Fibroblast of the conjunctiva (primary cell): ENCODE measurements around the gene PGBD1.
"Not testable (repeated sequence)": the region's sequence is repeated elsewhere in the genome, so short reads cannot be mapped to it uniquely, and the experiment has no call there.

Experiments
- DNase-seq: peaks from one replicate; pipeline ENCODE4 v3.0.0-alpha.2; 2010; ENCODE audit warnings: low read depth

The PGBD1 gene

DNA sequence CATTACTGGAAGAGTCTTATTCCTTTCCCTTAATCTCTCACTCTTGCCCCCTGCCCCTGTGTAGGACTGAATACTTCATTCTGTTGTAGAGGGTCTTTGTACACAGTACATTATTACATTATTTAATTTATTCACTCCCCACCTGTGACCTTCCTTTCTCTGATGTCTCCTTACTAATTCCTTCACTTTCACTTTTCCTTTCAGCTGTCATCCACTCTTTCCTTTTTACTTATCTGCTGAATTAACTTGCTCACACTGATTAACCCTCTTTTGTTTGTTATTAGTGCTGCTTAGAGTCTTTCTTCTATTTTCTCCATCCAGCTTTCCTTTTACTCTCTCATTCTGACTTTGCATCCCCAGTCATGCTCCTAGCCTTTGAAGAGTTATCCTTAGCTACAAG lies 6.5 kb upstream of the PGBD1 start:
- no peak for DNase-seq

DNA sequence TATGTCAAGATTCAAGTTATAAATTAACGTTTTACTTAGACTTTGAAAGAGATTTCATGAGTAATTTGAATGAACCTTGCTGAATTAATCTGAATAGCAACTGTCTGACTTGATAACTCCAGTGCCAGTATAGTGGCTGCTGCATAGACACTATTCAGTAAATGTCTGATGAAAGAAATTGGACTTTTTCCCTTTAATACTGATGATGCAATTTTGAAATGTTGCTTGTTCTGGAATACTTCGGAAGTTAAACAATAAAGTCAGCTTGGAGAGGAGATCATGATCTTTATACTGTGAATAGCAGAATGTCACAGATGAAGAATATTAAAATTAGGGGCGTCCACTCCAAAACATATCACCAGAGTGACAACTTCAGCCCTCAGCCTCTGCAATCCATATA lies 3.6 kb upstream of the PGBD1 start:
- DNase-seq: no peak

DNA sequence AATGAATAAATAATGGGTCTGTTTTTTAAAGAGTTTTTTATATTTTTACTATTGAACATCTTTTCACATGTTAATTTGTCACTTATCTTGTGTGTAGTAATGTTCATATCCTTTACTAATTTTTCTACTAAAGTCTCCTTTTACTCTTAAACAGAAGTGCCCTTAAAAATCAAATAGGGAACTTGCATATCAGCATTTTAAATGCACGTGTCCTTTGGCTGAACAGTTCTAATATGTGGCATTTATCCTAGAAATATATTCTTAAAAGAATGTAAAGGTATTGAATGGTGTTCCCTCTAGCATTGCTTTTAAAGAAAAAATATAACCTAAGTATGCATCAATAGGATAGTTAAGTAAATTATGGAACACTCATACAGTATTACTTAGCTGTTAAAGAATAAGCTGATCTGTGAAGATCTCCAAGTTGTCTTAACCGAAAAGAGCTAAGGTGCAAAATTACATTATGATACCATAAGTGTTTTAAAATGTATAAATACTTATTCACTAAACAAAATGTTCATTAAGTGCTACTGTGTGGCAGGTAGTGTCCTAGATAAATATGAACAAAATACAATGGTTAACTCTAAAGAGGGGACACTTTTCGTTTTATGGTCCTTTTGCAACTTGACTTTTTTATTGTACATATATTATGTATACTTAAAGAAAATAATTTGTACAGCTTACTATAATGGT lies 631 bp upstream of the PGBD1 start:
- no peak for DNase-seq

DNA sequence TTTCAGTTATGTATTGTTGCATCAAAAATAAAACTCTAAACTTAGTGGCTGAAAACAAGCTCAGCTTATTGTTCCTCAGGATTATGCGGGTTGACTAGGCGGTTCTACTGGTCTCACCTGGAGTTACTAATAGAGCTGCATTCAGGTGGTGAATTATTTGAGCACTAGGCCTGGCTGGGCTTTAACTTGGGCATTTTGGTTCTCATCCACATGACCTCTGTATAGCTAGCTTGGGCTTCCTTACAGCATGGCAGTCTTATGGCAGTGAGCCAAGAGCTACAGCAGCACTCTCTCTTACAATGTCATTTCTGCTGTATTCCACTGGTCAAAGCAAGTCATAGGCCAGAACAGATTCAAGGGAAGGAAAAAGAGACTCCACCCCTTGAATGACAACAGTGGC lies 1.6 kb downstream of the PGBD1 start:
- no peak for DNase-seq

DNA sequence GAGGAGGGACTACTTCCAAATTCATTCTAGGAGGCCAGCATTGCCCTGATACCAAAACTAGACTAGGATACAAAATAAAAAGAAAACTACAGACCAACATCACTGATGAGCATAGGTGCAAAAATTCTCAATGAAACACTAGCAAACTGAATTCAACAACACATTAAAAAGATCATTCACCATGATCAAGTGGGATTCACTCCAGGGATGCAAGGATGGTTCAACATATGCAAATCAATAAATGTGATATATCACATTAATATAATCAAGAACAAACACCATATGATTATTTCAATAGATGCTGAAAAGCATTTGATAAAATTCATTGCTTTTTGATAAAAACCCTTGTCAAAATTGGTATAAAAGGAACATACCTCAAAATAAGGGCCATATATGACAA lies 10.2 kb downstream of the PGBD1 start:
- DNase-seq: no peak

DNA sequence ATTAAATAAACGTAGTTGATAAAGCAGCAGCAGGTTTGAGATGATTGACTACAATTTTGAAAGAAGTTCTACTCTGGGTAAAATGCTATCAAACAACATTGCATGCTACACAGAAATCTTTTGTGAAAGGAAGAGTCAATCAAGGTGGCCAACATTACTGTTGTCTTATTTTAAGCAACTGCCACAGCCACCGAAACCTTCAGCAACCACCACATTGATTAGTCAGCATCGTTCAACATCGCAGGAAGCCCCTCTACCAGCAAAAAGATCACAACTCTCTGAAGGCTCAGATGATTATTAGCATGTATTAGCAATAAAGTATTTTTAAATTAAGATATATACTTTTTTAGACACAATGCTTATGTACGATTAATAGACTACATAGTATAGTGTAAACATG lies 14.0 kb downstream of the PGBD1 start:
- no peak for DNase-seq

DNA sequence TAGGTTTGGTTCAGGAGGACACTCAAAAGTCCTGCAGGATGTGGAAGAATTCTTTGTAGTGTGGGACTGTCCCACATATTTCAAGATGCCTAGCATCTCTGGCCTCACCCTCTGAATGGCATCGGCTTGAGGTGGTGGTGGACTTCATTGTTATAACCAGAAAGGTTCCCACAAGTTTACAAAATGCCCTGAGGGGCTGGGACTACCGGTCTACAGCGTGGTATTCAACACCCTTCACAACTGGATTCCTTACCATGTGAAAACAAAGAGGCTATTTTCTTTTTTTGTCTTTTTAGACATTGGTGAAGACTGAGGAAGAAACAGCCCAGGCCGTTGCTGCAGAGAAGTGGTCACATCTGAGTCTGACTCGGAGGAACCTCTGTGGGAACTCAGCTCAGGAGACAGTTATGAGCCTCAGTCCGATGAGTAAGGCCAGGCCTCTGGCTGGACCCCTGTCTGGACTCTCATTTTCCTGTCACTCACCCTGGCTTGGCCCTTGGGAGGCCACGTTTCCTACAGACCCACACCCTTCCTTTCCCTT lies 15.2 kb downstream of the PGBD1 start:
- no peak for DNase-seq

DNA sequence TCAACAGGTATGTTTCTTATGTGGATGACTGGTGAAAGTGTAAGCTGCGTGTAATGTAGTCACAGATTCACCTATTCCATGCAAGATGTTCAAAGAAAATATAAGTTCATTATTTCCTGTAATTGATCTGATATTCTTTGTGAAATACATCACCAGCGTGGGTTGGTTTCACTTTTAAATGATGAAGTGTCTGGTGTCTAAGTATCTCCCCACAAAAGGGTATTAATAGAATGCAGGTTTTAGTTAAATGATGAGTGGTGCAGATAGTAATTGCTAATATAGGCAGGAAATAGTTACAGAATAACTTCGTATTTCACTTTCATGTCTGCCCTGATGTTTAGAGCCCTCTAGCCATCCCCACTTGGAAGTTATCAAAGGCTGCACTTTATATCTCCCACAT lies 22.2 kb downstream of the PGBD1 start:
- no peak for DNase-seq

DNA sequence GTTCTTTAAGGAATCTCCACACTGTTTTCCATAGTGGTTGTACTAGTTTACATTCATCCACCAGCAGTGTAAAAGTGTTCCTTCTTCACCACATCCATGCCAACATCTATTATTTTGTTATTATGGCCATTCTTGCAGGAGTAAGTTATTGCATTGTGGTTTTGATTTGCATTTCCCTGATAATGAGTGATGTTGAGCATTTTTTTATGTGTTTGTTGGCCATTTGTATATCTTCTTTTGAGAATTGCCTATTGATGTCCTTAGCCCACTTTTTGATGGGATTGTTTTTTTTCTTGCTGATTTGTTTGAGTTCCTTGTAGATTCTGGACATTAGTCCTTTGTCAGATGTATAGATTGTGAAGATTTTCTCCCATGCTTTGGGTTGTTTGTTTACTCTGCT lies 25.0 kb downstream of the PGBD1 start:
- DNase-seq: not testable (repeated sequence)

DNA sequence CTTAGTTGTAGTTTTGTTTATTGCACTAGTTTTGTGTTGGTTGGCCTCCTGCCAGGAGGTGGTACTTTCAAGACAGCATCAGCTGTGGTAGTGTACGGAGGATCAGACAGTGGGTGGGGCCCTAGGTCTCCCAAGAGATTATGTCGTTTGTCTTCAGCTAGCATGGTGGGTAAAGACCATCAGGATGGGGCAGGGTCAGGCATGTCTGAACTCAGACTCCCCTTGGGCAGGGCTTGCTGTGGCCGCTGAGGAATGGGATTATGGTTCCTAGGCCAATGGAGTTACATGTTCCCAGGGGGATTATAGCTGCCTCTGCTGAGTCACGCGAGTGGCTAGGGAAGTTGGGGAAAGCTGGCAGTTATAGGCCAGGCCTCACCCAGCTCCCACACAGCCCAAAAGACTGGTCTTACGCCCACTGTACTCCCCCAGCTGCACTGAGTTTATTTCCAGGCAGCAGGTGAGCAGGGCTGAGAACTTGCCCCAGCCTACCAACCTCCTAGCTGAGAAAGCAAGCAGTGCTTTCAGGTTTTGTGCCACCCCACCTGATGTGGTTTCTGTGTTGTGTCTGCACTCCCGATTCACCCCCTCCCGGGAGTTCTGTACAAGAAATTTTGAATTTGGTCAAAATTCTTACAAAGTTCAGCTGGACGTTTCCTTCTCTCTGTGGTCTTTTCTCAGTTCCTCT lies 29.9 kb downstream of the PGBD1 start:
- DNase-seq: no peak

DNA sequence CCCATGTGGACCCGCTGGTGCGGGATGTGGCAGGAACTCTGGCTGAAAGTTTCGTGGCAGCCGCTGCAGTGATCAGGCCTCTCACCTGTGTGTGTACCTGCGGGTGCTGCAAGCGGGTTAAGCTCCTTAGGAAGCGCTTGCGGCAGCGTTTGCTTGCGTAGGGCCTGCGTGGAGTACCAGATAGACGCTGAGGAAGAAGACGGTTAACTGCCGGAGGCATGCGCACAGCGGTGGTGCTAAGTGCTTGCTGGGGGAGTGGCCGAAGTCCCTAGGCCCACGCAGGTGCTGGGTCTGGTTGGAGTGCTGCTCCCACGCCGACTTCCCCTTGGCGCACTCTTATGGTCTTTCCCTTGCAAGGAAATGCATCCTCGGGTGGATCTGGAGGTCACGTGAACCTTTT lies 31.6 kb downstream of the PGBD1 start:
- no peak for DNase-seq

DNA sequence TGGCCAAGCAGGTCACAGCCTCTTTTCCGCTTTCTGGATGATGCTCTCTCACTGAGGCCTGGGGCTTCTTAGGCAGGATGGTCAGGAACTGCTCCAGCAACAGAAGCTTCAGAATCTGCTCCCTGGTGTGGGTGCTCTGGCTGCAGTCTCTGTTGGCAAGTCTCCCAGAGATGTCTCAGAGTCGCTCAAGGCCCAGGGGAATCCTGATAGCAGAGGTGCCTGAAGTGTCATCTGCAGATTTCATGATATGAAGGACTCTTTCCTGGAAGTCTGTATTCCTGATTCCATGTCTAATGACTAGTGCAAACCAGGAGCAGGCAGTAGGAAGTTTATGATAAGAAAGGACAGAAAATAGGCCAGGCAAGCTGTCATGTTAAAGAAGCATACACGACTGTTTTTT lies 34.3 kb downstream of the PGBD1 start:
- no peak for DNase-seq

DNA sequence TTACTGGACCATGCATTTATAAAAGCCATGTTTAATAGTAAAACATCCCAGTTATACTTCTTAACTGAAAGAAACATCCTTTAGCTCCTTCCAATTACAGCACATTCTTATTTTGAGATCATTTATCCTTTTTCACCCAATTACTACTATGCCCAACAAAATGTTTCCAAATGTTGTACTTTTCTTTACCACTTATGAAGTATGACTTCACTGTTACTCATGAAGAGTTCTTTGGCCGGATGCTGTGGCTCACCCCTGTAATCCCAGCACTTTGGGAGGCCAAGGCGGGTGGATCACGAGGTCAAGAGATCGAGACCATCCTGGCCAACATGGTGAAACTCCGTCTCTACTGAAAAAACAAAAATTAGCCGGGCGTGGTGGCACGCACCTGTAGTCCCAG lies 36.5 kb downstream of the PGBD1 start:
- not testable (repeated sequence) for DNase-seq

DNA sequence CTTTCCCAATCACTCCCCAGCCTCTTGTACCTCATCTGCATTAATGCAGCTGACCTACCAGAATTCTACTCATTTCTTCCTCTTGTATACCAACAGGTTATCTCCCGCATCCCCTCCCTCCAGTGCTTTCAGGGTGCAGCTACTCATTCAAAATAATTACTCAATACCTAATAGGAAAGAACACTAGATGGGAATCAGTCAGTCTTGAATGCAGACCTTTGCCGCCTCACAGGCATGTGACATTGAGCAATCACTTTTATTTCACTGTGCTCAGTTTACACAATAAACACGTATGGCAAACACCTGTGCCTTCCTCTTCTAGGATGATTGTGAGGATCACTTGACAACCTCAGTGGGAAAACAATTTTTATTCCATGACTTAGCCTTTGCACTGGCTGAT lies 41.3 kb downstream of the PGBD1 start:
- DNase-seq: no peak

DNA sequence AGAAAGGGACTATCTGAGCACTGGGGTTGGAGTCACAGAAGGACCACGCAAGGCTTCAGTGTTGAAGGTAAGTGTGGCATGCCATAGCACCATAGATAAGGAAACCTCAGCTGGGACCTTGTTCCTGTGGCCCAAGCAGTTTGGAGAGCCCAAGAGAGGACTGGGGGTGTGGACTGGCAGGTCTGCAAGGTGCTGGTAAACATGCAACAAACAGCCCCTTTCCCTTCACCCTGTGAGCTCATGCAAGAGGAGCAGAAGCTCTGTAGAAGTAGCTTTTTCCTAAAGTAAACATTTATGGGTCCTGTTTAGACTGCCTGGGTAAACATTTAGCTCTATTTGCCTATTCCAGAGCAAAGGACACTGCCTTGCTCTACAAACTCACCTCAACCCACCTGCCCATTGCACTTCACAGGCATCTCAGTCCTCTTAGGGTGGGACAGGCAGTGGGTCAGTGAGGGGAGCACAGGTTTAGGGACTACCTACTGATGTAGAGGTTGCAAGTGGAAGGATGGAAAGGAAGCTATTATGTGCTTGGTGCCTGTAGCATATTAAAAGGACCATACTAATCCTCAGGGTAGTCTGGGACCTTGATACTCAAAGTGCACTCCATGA lies 42.5 kb downstream of the PGBD1 start:
- DNase-seq: no peak

DNA sequence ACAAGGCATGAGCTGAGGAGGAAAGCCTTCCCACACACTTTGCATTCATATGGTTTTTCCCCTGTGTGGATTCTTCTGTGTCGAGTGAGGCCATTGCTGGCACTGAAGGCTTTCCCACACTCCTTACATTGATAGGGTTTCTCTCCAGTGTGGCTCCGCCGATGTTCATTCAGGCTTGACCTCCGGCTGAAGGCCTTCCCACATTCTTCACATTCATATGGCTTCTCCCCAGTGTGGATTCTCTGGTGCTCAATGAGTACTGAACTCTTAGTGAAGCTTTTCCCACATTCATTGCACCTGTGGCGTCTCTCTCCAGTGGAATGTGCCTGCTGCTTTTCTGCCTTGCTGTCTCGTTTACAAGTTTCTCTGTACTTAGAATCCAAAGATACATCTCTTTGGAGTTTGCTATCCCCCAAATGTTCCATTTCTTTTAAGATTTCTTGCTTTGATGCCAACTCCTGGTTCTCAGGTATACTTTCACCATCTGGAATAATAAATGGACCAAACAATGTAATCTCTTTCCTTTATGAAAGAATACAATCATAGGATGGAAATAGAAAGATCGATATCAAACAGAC lies 45.1 kb downstream of the PGBD1 start:
- DNase-seq: no peak

DNA sequence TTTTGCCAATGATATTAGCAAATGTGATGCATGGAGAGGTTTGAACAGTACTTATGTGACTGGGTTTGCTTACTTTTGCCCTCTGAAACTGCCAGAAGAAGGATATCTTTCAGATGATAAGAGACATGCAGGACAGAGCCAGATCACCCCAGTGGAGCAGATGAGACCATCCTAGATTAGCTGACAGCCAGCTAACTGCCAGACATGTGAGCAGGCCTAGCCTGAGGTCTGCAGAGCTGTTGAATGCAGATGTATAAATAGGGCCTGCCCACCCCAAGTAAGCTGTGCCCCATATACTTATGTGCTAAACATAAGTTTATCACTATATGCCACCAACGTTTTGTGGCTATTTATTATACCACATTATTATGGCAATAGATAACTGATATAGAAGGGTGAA lies 48.7 kb downstream of the PGBD1 start:
- no peak for DNase-seq

DNA sequence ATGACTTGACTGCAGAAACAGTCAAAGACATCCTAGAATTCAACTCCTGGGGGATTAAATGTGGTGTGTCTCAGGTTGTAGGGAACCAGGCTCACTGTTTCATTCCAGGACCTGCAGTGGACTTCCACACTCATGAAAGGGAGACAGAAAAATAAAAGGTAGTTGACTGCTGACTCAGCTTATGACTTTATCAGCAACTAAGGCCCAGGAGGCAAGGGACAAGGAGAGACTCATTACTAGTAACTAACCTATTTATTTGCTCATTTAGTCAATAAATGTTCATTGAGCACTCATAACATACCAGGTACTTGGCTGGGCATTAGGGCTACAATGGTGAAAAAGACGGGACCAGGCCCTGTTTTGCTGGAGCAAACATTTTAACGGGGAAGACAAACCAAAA lies 51.7 kb downstream of the PGBD1 start:
- no peak for DNase-seq

DNA sequence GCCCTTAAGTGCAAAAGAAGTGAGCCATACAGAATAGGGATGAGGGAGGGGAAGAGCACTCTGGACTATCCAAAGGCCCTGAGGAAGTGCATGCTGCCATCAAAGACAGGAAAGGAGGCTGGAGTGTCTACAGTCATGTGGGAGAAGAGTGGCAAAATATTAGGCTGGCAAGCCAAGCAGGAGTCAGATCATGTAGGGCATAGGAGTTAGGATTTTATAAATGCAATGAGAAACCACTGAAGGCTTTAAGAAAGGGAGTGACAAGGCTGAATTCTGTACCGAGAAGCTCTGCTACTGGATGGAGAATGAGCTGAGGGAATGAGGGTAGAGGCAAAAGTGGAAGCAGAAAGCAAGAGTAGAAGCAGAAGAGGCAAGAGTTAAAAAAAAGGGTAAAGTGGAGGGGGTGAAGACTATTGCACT lies 52.2 kb downstream of the PGBD1 start:
- DNase-seq: no peak

DNA sequence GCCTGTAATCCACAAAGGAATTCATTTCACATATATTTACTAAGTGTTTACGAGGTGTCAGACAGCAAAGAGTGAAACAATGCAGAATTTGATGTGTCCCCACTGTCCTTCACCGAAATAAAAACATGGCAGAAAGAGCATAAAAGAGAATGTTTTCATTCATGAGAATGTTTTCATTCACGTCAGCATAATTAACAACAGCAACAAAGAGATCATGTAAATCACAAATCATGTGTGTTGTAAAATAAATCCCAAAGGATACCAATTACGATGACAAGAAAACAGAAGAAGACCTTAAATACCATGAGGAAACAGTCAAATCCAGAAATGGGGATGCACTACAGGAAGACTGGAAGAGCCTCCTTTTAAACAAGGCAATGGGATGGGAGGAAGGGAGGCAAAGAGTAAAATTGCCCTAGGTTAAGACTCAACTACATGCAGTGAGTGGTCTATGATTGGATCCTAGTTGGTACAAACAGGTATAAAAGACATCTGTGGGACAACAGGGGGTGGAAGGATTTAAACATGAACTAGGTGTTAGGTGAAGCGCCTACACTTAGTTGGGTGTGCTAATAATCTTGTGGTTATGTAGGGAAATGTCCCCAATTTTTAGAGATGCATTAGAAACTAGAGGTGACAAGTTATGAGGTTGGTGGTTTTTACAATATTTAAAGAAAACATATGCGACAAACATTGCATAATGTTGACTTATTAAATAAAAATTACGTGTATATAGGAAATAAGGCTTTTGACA lies 53.1 kb downstream of the PGBD1 start:
- no peak for DNase-seq

DNA sequence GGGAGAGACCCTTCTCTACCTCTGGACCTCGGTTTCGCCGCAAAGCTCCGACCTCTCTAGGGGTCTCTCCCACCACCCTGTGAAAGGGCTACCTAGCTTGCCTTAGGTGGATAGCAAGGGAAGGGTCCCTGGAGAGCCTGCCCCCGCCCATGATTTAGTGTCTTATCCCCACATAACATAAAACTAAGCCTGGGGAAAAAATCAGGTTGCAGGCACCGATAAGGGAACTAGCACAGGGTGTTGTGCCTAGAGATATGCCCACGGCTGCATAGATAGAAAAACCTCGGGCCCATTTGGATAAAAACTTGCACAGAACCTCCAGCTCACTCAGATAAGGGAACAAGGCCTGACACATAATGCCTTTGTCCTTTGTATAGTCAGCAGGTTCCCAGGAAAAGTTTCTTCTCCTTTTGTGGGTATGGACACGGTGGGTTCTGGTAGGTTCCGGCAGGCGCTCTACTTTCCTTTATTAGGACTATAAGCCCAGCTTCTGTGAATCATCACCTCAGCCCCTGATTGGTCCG lies 53.7 kb downstream of the PGBD1 start:
- DNase-seq: no peak
